ENCODE measurements around the gene TTLL11. TPM values are rescaled to one million over a fixed set of nuclear protein-coding genes. Genes with fewer than 3 reads are reported as not detected.

Gene TTLL11
- total RNA-seq, 2 donors from 2014 or later, result 2.5 to 2.6 TPM

- DNase-seq, result no peak
- Mint-ChIP-seq H3K27me3 (ENCODE audit: low read depth) (peaks cover 14% of the 10 kb centered on the region), H3K27ac (no peak overlapping the region), H3K4me3 (no peak overlapping the region), H3K4me1 (ENCODE audit: low read depth) (no peaks in the 10 kb centered on the region), H3K9me3 (no peaks in the 10 kb centered on the region), H3K36me3 (ENCODE audit: insufficient read depth in 2 of 2) (no peaks in the 10 kb centered on the region)
- no peak for ATAC-seq (replicated peaks in 1 of 2)
Measured at GRCh38 chr9:122111413-122112085, 18.4 kb upstream of the TTLL11 start.

GRCh38 chr9:122110100-122110833 lies 17.2 kb upstream of the TTLL11 start:
- no peak for DNase-seq
- H3K9me3 Mint-ChIP-seq, result no peaks in the 10 kb centered on the region
- no peak for ATAC-seq (replicated peaks in 1 of 2)
- peaks cover 14% of the 10 kb centered on the region for H3K27me3 Mint-ChIP-seq (ENCODE audit: low read depth)
- H3K4me3 Mint-ChIP-seq, result no peak overlapping the region
- H3K27ac Mint-ChIP-seq, result no peak overlapping the region
- H3K4me1 Mint-ChIP-seq (ENCODE audit: low read depth), result no peaks in the 10 kb centered on the region
- H3K36me3 Mint-ChIP-seq (ENCODE audit: insufficient read depth in 2 of 2), result no peaks in the 10 kb centered on the region

GRCh38 chr9:122109035-122109813 lies 16.1 kb upstream of the TTLL11 start:
- Mint-ChIP-seq H3K4me3 (no peak overlapping the region), H3K36me3 (ENCODE audit: insufficient read depth in 2 of 2) (peaks cover under 1 to 2% of the 10 kb centered on the region in 2 donors), H3K9me3 (peaks cover 0 to 2% of the 10 kb centered on the region in 2 donors), H3K27ac (no peak overlapping the region), H3K4me1 (ENCODE audit: low read depth) (no peaks in the 10 kb centered on the region), H3K27me3 (ENCODE audit: low read depth) (peaks cover 14% of the 10 kb centered on the region)
- DNase-seq, result no peak
- ATAC-seq (replicated peaks in 1 of 2), result no peak

DNA sequence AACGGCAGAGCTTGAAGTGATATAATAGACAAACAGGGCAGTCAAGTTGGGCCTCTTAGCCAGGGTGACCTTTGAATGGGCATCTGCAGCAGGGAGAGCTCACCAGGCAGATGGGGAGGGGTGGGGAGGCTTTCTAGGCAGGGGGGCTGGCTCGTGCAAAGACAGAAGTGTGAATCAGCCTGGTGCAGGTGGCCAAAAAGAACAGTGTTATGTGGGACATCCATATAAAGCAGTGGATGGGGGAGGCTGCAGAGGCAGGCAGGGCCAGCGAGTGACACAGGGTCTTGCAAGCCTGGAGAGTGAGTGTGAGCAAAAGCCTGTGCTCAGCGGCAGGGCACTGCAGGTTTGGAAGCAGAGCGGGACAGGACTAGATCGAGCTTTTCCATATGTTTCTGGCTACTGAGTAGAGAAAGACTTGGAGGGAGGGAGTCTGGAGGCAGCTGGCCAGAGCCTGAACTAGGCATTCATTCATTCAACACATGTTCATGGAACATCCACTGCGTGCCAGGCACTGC lies 14.2 kb upstream of the TTLL11 start:
- Mint-ChIP-seq H3K36me3 (ENCODE audit: insufficient read depth in 2 of 2) (peaks cover 4 to 6% of the 10 kb centered on the region in 2 donors), H3K4me3 (no peak overlapping the region), H3K4me1 (ENCODE audit: low read depth) (no peaks in the 10 kb centered on the region), H3K27me3 (ENCODE audit: low read depth) (peaks cover 4% of the 10 kb centered on the region), H3K27ac (no peak overlapping the region), H3K9me3 (peaks cover 0 to 9% of the 10 kb centered on the region in 2 donors)
- DNase-seq (no peak), ATAC-seq (replicated peaks in 1 of 2) (no peak)

DNA sequence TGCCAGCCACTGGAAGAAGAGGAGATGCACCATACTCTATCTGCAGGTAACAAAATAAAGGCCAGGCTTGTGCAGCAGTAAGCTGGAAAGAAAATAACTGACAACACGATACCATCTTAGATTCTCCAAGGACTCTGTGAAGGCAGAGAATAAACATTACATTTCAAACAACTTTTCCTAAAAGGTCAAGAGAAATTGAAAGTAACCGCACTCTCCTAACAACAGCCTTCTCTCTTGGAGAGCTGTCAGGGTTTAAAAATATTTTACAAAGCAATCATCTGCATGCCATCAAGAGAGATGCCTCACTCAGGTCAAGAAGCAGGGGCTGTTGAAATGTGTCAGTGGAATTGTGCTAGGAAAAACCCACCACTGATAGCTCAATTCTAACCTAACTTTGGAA lies 13.5 kb upstream of the TTLL11 start:
- no peaks in the 10 kb centered on the region for H3K4me1 Mint-ChIP-seq (ENCODE audit: low read depth)
- peaks cover 4 to 6% of the 10 kb centered on the region in 2 donors for H3K36me3 Mint-ChIP-seq (ENCODE audit: insufficient read depth in 2 of 2)
- peaks cover 0 to 9% of the 10 kb centered on the region in 2 donors for H3K9me3 Mint-ChIP-seq
- H3K4me3 Mint-ChIP-seq, result no peak overlapping the region
- no peaks in the 10 kb centered on the region for H3K27me3 Mint-ChIP-seq (ENCODE audit: low read depth)
- ATAC-seq (replicated peaks in 1 of 2), result no peak
- H3K27ac Mint-ChIP-seq, result no peak overlapping the region
- no peak for DNase-seq

DNA sequence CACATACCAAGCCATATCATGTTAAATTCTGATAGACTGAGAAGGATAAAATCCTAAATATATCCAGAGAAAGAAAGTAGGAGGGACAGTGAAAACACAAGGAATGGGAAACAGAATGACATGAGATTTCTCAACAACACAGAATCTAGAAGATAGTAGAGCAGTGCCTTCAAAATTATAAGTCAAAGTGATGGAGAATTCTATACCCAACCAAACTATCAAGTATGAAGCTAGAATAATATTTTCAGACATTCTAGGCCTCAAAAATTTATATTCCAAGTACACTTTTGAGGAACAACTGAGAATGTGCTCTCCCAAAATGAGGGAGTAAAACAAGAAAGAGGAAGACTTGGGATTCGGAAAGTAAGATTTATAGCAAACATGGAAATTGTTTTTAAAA lies 10.9 kb upstream of the TTLL11 start:
- H3K4me3 Mint-ChIP-seq, result no peak overlapping the region
- DNase-seq, result no peak
- peaks cover 4 to 6% of the 10 kb centered on the region in 2 donors for H3K36me3 Mint-ChIP-seq (ENCODE audit: insufficient read depth in 2 of 2)
- ATAC-seq (replicated peaks in 1 of 2), result no peak
- H3K27me3 Mint-ChIP-seq (ENCODE audit: low read depth), result no peaks in the 10 kb centered on the region
- H3K4me1 Mint-ChIP-seq (ENCODE audit: low read depth), result peaks cover 4% of the 10 kb centered on the region
- H3K9me3 Mint-ChIP-seq, result peaks cover 0 to 9% of the 10 kb centered on the region in 2 donors
- no peak overlapping the region for H3K27ac Mint-ChIP-seq

- Mint-ChIP-seq H3K4me3 (no peak overlapping the region), H3K27me3 (ENCODE audit: low read depth) (no peaks in the 10 kb centered on the region), H3K4me1 (ENCODE audit: low read depth) (peaks cover 4% of the 10 kb centered on the region), H3K9me3 (peaks cover 0 to 9% of the 10 kb centered on the region in 2 donors), H3K36me3 (ENCODE audit: insufficient read depth in 2 of 2) (peaks cover 4 to 6% of the 10 kb centered on the region in 2 donors), H3K27ac (no peak overlapping the region)
- ATAC-seq (replicated peaks in 1 of 2), result no peak
- DNase-seq, result no peak
Measured at GRCh38 chr9:122102156-122102555, 9.0 kb upstream of the TTLL11 start.

DNA sequence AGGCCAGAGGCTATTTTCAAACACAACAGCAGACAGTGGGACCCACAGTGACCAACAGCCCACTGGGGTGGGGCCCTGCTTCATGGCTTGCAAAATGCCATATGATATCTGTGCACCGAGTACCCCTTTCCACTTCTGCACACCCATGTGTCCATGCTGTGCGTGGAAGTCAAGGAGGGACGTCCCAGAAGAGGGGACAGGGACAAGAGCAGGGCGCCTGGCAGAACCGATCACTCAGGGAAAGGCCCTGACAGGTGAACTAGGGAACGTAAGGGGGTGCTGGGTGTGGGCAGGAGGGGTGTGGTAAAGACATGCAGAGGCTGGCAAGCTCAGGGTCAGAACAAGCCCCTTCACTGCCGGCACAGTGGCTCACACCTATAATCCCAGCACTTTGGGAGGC lies 7.6 kb upstream of the TTLL11 start:
- no peaks in the 10 kb centered on the region for H3K27me3 Mint-ChIP-seq (ENCODE audit: low read depth)
- ATAC-seq (replicated peaks in 1 of 2) (no peak), DNase-seq (no peak)
- H3K4me3 Mint-ChIP-seq, result no peak overlapping the region
- H3K4me1 Mint-ChIP-seq (ENCODE audit: low read depth), result peaks cover 4% of the 10 kb centered on the region
- H3K36me3 Mint-ChIP-seq (ENCODE audit: insufficient read depth in 2 of 2), result peaks cover 4 to 6% of the 10 kb centered on the region in 2 donors
- H3K27ac Mint-ChIP-seq, result no peak overlapping the region
- H3K9me3 Mint-ChIP-seq, result peaks cover 0 to 9% of the 10 kb centered on the region in 2 donors

- peaks cover 0 to 8% of the 10 kb centered on the region in 2 donors for H3K9me3 Mint-ChIP-seq
- no peak overlapping the region for H3K27ac Mint-ChIP-seq
- peaks cover 11% of the 10 kb centered on the region for H3K27me3 Mint-ChIP-seq (ENCODE audit: low read depth)
- ATAC-seq (replicated peaks in 1 of 2) (peak; percentile 83 to 84), DNase-seq (peak; percentile 78 to 82)
- H3K4me3 Mint-ChIP-seq, result peak overlapping the region in 1 of 2 donors; percentile 58
- H3K36me3 Mint-ChIP-seq (ENCODE audit: insufficient read depth in 2 of 2), result peaks cover 4 to 6% of the 10 kb centered on the region in 2 donors
- peaks cover 16% of the 10 kb centered on the region for H3K4me1 Mint-ChIP-seq (ENCODE audit: low read depth)
Measured at GRCh38 chr9:122099271-122099869, 6.3 kb upstream of the TTLL11 start.

DNA sequence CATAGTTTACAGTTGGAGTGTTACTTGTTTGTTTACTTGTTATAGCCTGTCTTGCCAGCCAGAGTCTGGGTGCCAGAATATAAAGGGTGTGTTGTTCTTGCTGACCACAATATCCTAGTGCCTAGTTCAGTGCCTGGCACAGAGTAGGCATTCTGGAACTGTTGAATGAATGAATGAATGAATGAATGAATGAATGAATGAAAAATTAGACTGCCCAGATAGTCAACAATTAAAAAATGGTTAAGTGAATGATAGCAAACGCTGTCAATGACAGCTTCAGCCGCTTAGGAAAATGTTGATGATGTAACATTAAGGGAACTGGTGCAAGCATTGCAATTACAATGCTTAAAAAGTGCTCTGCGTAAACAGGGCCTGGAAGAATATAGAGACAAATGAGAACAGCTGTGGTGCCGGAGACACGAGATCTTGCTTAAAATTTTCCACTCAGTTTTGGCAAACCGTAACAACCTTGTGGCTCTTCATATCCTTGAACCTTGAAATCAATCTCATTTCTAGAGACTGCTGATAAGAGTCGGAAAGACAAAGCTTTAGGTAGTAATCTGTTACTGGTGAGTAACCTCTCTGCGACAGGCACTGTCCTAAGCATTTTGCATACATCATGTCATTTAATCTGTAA lies 4.7 kb upstream of the TTLL11 start:
- H3K4me3 Mint-ChIP-seq, result no peak overlapping the region
- peaks cover 21% of the 10 kb centered on the region for H3K4me1 Mint-ChIP-seq (ENCODE audit: low read depth)
- H3K9me3 Mint-ChIP-seq, result no peaks in the 10 kb centered on the region
- H3K27me3 Mint-ChIP-seq (ENCODE audit: low read depth), result peaks cover 17% of the 10 kb centered on the region
- H3K36me3 Mint-ChIP-seq (ENCODE audit: insufficient read depth in 2 of 2), result no peaks in the 10 kb centered on the region
- no peak overlapping the region for H3K27ac Mint-ChIP-seq
- no peak for DNase-seq
- ATAC-seq (replicated peaks in 1 of 2), result no peak

DNA sequence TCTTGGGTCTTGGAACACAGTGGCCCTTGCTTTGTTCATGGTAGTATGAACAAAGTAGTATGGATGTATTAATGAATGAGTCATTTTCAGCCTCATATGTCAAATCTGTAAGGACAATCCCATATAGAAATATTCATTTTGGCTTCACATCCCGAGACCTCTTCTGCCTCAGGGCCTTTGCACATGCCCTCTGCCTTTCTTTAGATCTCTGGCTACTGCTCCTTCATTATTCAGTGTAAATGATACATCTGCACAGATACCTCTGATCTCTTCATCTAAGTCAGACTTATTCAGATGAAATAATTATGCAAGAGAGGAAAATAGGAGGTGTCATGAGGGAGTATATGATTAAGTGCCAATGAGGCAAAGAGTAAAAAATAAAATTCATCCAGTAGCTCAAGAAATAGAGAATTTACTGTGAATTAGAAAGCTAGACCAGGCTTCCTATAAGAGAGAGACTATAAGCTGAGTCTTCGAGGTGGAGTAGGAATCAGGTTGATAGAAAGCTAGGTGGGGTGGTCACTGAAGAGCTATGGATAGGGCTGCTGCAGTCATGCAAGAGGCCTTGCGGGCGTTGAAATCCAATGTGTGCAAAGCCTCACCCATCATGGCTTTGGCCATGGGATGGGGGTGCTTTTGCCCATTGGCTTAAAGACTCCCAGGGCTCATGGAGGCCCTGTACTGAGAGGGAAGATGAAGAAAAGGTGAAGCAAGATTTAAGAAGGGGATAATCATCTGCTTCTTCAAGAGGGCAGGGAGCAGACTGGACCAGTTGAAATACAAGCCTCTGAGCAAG lies 3.7 kb upstream of the TTLL11 start:
- Mint-ChIP-seq H3K36me3 (ENCODE audit: insufficient read depth in 2 of 2) (no peaks in the 10 kb centered on the region), H3K27me3 (ENCODE audit: low read depth) (peaks cover 17% of the 10 kb centered on the region), H3K4me3 (no peak overlapping the region), H3K9me3 (no peaks in the 10 kb centered on the region), H3K4me1 (ENCODE audit: low read depth) (peaks cover 27% of the 10 kb centered on the region), H3K27ac (no peak overlapping the region)
- no peak for DNase-seq
- no peak for ATAC-seq (replicated peaks in 1 of 2)
